ENCODE results near the gene EIF1AY. TPM values are rescaled to one million over a fixed set of nuclear protein-coding genes. Genes with fewer than 3 reads are reported as not detected.

Gene EIF1AY
- not detected in 2 replicates for total RNA-seq

GRCh38 chrY:20575531-20576121 lies at the start of gene EIF1AY:
TSS of gene EIF1AY (plus strand) at chrY:20575776. CDS start at chrY:20575872, 96 bp downstream.

Other genes starting within 250 kb of the EIF1AY start
- gene RPS4Y2, start 180.3 kb downstream of the EIF1AY start, total RNA-seq = not detected in 2 replicates